Measurements from ENCODE around the gene SIN3A.
"Not testable (repeated sequence)": the region's sequence is repeated elsewhere in the genome, so short reads cannot be mapped to it uniquely, and the experiment has no call there.

DNA sequence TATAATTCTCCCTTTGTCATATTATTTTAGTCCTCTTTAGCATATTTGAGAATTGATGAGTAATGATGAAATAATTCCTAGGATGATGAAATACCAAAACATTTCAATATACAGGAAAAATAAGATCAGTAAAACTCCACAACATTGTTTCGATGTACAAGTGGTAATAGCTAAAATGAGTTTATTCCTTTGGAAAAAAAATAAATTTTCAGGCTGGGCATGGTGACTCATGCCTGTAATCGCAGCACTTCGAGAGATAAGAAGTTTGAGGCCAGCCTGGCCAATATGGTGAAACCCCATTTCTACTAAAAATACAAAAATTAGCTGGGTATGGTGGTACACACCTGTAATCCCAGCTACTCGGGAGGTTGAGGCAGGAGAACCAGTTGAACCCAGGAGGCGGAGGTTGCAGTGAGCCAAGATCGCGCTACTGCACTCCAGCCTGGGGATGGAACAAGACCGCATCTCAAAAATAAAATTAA is 7.5 kb downstream of the SIN3A start:
- TF ChIP-seq EZH2phosphoT487 (conservative IDR thresholded peaks at IDR 0.05; ENCODE audit: low read length), result not testable (repeated sequence)
- TF ChIP-seq, protein P1, sequence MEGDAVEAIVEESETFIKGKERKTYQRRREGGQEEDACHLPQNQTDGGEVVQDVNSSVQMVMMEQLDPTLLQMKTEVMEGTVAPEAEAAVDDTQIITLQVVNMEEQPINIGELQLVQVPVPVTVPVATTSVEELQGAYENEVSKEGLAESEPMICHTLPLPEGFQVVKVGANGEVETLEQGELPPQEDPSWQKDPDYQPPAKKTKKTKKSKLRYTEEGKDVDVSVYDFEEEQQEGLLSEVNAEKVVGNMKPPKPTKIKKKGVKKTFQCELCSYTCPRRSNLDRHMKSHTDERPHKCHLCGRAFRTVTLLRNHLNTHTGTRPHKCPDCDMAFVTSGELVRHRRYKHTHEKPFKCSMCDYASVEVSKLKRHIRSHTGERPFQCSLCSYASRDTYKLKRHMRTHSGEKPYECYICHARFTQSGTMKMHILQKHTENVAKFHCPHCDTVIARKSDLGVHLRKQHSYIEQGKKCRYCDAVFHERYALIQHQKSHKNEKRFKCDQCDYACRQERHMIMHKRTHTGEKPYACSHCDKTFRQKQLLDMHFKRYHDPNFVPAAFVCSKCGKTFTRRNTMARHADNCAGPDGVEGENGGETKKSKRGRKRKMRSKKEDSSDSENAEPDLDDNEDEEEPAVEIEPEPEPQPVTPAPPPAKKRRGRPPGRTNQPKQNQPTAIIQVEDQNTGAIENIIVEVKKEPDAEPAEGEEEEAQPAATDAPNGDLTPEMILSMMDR (IDR thresholded peaks at IDR 0.05; ENCODE audit: insufficient read depth, low read length, poor library complexity, severe bottlenecking), result not testable (repeated sequence)
